ENCODE results near the gene TXN2. TPM values are rescaled to one million over a fixed set of nuclear protein-coding genes. Genes with fewer than 3 reads are reported as not detected.
A peak's percentile ranks its signal among the peaks of the same experiment; 100 is the strongest.

The TXN2 gene
- total RNA-seq, 1 donor from 2014 or later = 61.0 TPM

- peak overlapping the region; percentile 18 for H3K4me2 ChIP-seq (ENCODE audit: low read length)
- H3K9me3 Mint-ChIP-seq (ENCODE audit: unreplicated experiment) = no peaks in the 10 kb centered on the region
- H3K9ac ChIP-seq (ENCODE audit: low read length) = peak overlapping the region; percentile 16
- no peaks in the 10 kb centered on the region for H3K27me3 ChIP-seq (ENCODE audit: insufficient read depth, low read length)
- no peak for DNase-seq (ENCODE audit: low read depth)
- no peak overlapping the region for H3K4me3 ChIP-seq (ENCODE audit: insufficient read depth, low read depth, low read length)
- no peak overlapping the region for H2AFZ ChIP-seq (ENCODE audit: low read depth, low read length)
- no peak overlapping the region for H3K4me3 Mint-ChIP-seq (ENCODE audit: unreplicated experiment)
- H3K9me3 ChIP-seq (ENCODE audit: insufficient read depth, low read depth, low read length) = no peaks in the 10 kb centered on the region
- peak overlapping the region; percentile 77 for H3K27ac Mint-ChIP-seq (ENCODE audit: unreplicated experiment)
- peaks cover 74% of the 10 kb centered on the region for H3K4me1 ChIP-seq (ENCODE audit: insufficient read depth, low read length)
- no peaks in the 10 kb centered on the region for H4K20me1 ChIP-seq (ENCODE audit: insufficient read depth, low read length)
- H3K27ac ChIP-seq (ENCODE audit: low read depth, low read length) = peak overlapping the region; percentile 22
- TF ChIP-seq CTCF (IDR thresholded peaks at IDR 0.05; ENCODE audit: insufficient read depth, low read depth, low read length) = no peak
- no peak for TF ChIP-seq EZH2 (IDR thresholded peaks at IDR 0.05; ENCODE audit: insufficient read depth, low read length)
- no peak for FAIRE-seq
- H3K27me3 Mint-ChIP-seq (ENCODE audit: low read depth, unreplicated experiment) = no peaks in the 10 kb centered on the region
- no peaks in the 10 kb centered on the region for H3K36me3 ChIP-seq (ENCODE audit: insufficient read depth, low read length)
- peaks cover 38% of the 10 kb centered on the region for H3K79me2 ChIP-seq (ENCODE audit: insufficient read depth, low read length)
- peaks cover 4% of the 10 kb centered on the region for H3K36me3 Mint-ChIP-seq (ENCODE audit: low read depth, unreplicated experiment)
- peaks cover 58% of the 10 kb centered on the region for H3K4me1 Mint-ChIP-seq (ENCODE audit: low read depth, unreplicated experiment)
Measured at GRCh38 chr22:36469094-36469710, 12.2 kb downstream of the TXN2 start.

GRCh38 chr22:36467946-36468345 is 13.5 kb downstream of the TXN2 start:
- peak overlapping the region; percentile 73 for H3K4me2 ChIP-seq (ENCODE audit: low read length)

More at GRCh38 chr22:36467946-36468345, 13.5 kb downstream of the TXN2 start:
- Mint-ChIP-seq H3K27ac (ENCODE audit: unreplicated experiment) (peak overlapping the region; percentile 99), H3K36me3 (ENCODE audit: low read depth, unreplicated experiment) (peaks cover 4% of the 10 kb centered on the region), H3K4me3 (ENCODE audit: unreplicated experiment) (peak overlapping the region; percentile 62), H3K9me3 (ENCODE audit: unreplicated experiment) (no peaks in the 10 kb centered on the region), H3K27me3 (ENCODE audit: low read depth, unreplicated experiment) (no peaks in the 10 kb centered on the region), H3K4me1 (ENCODE audit: low read depth, unreplicated experiment) (peaks cover 57% of the 10 kb centered on the region)
- no peak overlapping the region for H2AFZ ChIP-seq (ENCODE audit: low read depth, low read length)
- no peak for TF ChIP-seq EZH2 (IDR thresholded peaks at IDR 0.05; ENCODE audit: insufficient read depth, low read length)
- no peak for TF ChIP-seq CTCF (IDR thresholded peaks at IDR 0.05; ENCODE audit: insufficient read depth, low read depth, low read length)
- peaks cover 33% of the 10 kb centered on the region for H3K79me2 ChIP-seq (ENCODE audit: insufficient read depth, low read length)
- peak overlapping the region; percentile 98 for H3K27ac ChIP-seq (ENCODE audit: low read depth, low read length)
- DNase-seq (ENCODE audit: low read depth) (peak; percentile 97), FAIRE-seq (peak; percentile 90)
- no peaks in the 10 kb centered on the region for H3K27me3 ChIP-seq (ENCODE audit: insufficient read depth, low read length)
- H4K20me1 ChIP-seq (ENCODE audit: insufficient read depth, low read length) = no peaks in the 10 kb centered on the region
- peak overlapping the region; percentile 20 for H3K4me3 ChIP-seq (ENCODE audit: insufficient read depth, low read depth, low read length)
- H3K4me1 ChIP-seq (ENCODE audit: insufficient read depth, low read length) = peaks cover 74% of the 10 kb centered on the region
- peak overlapping the region; percentile 81 for H3K9ac ChIP-seq (ENCODE audit: low read length)
- H3K36me3 ChIP-seq (ENCODE audit: insufficient read depth, low read length) = no peaks in the 10 kb centered on the region
- no peaks in the 10 kb centered on the region for H3K9me3 ChIP-seq (ENCODE audit: insufficient read depth, low read depth, low read length)
